ENCODE data around the gene CCDC12. TPM values are rescaled to one million over a fixed set of nuclear protein-coding genes. Genes with fewer than 3 reads are reported as not detected.

CCDC12 gene
- total RNA-seq, 2 experiments from 2014 or later: 55.0 to 56.7 TPM

- Mint-ChIP-seq H3K9me3 (no peaks in the 10 kb centered on the region), H3K36me3 (ENCODE audit: low read depth) (peaks cover 30% of the 10 kb centered on the region), H3K4me1 (peaks cover 63% of the 10 kb centered on the region), H3K27ac (peak overlapping the region; percentile 92), H3K27me3 (no peaks in the 10 kb centered on the region), H3K4me3 (peak overlapping the region; percentile 89)
- no peak for DNase-seq
- ChIA-PET POLR2A (interaction anchor here (0.6 to 7.7 kb wide), 22 partner anchors 8 to 1320 kb away, joined by 3 to 64 read pairs (median 4); partner anchors contain the start of genes KIF9, KLHL18 and SMARCC1), CTCF (interaction anchor here (0.5 to 2.5 kb wide), 10 partner anchors 8 to 401 kb away, joined by 3 to 9 read pairs (median 4); partner anchors contain the start of gene PTPN23)
These were observed 3.5 kb upstream of the CCDC12 start for GRCh38 chr3:46979958-46980497.

DNA sequence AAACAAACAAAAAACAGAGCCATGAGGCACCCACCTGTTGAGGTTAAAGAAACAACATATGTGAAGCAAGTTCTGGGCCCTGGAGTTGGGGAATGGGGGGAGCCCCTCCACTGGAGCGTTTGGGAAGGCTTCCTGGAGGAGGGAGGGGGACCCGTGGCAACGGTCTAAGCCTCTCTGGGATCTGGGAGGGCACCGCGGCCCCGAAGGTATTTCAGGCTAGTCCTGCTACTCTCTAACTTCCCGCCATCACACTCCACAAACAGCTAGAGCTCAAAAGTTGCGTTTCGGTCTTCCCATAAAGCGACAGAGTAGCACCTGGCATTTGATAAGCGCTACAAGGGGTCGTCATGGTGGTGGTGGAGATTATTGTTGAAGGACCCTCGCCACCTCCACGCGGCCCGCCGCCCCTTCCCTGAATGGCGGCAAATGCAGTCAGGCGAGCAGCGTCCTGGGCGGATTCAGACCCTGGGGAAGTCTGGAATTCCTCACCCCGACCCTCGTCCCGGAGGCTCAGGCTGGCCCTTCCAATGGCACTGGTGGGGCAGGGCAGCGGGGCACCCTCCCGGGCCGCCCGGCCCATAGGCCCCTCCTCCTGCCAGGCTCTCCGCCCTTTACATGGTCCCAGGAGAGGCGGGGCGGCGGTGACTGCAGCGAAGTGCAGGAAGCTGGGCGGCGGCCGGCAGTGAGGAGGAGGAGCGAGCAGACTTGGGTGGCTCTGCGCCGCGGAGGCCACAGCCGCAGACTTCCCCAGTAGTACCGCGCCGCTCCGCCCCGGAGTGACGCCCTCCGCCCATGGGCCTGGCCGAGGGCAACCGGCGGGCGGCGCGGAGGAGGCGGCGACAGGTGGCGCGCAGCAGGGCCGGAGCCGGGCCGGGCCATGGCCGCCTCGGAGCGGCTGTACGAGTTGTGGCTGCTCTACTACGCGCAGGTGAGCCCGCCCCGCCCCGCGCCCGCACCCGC lies 2.7 kb upstream of the CCDC12 start, which contains the start of gene NBEAL2:
Gene NBEAL2 (plus strand): TSS at position 682 of the 960 bp plus-strand sequence. CDS start 196 bp downstream, at position 878.
- CTCF ChIA-PET: interaction anchor here (0.5 to 2.5 kb wide), 12 partner anchors 8 to 401 kb away, joined by 3 to 9 read pairs (median 4); partner anchors contain the start of gene PTPN23
- peak within 1 kb of the TSS; percentile 89 for H3K4me3 Mint-ChIP-seq
- H3K9me3 Mint-ChIP-seq: no peaks in the 10 kb centered on the region
- peak; percentile 98 for DNase-seq
- H3K36me3 Mint-ChIP-seq (ENCODE audit: low read depth): peaks cover 31% of the 10 kb centered on the region
- no peaks in the 10 kb centered on the region for H3K27me3 Mint-ChIP-seq
- POLR2A ChIA-PET: interaction anchor here (0.6 to 7.7 kb wide), 24 partner anchors 9 to 1321 kb away, joined by 3 to 64 read pairs (median 4); partner anchors contain the start of genes KIF9, KLHL18, SETD2 and SMARCC1
- peak within 1 kb of the TSS; percentile 92 for H3K27ac Mint-ChIP-seq
- H3K4me1 Mint-ChIP-seq: peaks cover 63% of the 10 kb centered on the region

DNA sequence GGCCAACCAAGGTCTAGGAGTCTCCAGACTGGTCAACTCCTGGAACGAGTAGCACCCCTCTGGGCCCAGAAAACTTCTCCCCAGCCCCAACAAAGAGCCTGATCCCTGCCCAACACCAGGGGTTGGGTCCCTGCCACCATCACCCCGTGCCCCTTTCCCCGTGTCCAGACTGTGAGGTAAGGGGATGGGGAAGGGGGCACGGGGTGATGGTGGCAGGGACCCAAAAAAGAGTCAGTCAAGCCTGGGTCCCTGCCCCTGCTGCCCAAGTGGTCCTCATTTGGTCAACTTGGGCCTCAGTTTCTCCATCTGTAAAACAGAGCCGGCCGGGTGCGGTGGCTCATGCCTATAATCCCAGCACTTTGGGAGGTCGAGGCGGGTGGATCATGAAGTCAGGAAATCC lies 1.8 kb upstream of the CCDC12 start:
- Mint-ChIP-seq H3K36me3 (ENCODE audit: low read depth) (peaks cover 34% of the 10 kb centered on the region), H3K9me3 (no peaks in the 10 kb centered on the region), H3K27ac (peak overlapping the region; percentile 93), H3K4me1 (peaks cover 64% of the 10 kb centered on the region), H3K27me3 (no peaks in the 10 kb centered on the region), H3K4me3 (peak overlapping the region; percentile 99)
- DNase-seq: no peak
- POLR2A ChIA-PET: interaction anchor here (1.0 to 7.7 kb wide), 11 partner anchors 9 to 304 kb away, joined by 3 to 64 read pairs (median 21); partner anchors contain the start of genes KIF9, KLHL18 and SETD2
- CTCF ChIA-PET: interaction anchor here (1.1 to 2.5 kb wide), 5 partner anchors 9 to 303 kb away, joined by 3 to 9 read pairs (median 5); no protein-coding TSS in a partner anchor

- H3K4me3 Mint-ChIP-seq: peak overlapping the region; percentile 99
- no peak for DNase-seq
- peaks cover 62% of the 10 kb centered on the region for H3K4me1 Mint-ChIP-seq
- peak overlapping the region; percentile 93 for H3K27ac Mint-ChIP-seq
- H3K36me3 Mint-ChIP-seq (ENCODE audit: low read depth): peaks cover 35% of the 10 kb centered on the region
- H3K9me3 Mint-ChIP-seq: no peaks in the 10 kb centered on the region
- no peaks in the 10 kb centered on the region for H3K27me3 Mint-ChIP-seq
- POLR2A ChIA-PET: interaction anchor here (3.2 to 7.7 kb wide), 6 partner anchors 10 to 47 kb away, joined by 21 to 64 read pairs (median 41); no protein-coding TSS in a partner anchor
- CTCF ChIA-PET: interaction anchor here (1.5 kb wide), 1 partner anchor 30 kb away, joined by 5 read pairs; no protein-coding TSS in a partner anchor
These were observed 1.3 kb upstream of the CCDC12 start for GRCh38 chr3:46977811-46978195.

DNA sequence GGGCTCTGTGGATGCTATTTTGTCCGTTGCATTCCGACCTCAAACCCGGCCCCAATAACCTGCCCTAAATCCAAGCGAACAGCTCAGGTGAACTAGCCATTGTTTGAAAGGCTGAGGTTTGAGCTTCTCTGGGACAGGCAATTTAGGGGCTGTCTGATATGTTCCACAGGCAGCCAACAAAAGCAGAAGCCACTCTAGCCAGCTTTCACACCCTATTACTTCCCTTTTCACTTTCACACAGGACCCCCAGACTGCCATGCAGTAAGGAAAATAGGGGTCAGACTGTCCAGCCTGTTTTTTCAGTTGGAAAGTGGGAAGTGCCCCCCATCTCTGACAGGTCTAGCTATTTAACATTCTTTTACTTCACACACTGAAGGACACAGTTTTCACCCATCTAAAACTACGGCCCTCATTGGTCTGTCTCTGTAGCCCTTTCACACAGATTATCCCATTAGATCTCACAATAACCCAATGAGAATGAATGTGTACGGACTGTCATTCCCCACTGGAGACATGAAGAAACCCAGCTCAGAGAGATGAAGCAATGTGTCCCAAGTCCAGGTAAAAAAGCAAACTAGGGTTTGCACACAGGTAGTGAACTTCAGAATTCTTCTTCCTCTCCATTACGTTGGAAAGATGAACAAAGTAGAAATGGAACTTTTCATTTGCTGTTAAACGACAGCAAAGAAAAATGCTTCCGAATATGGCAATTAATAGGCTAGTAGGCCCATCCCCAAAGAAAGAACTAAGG lies 1.9 kb downstream of the CCDC12 start:
- Mint-ChIP-seq H3K27me3 (no peaks in the 10 kb centered on the region), H3K9me3 (no peaks in the 10 kb centered on the region), H3K36me3 (ENCODE audit: low read depth) (peaks cover 43% of the 10 kb centered on the region), H3K27ac (peak overlapping the region; percentile 67), H3K4me3 (peak overlapping the region; percentile 74), H3K4me1 (peaks cover 75% of the 10 kb centered on the region)
- no peak for DNase-seq
- ChIA-PET CTCF (interaction anchor here (1.0 kb wide), 1 partner anchor 350 kb away, joined by 3 read pairs; no protein-coding TSS in a partner anchor), POLR2A (interaction anchor here (0.7 to 7.7 kb wide), 5 partner anchors 9 to 27 kb away, joined by 3 to 64 read pairs (median 5); no protein-coding TSS in a partner anchor)

DNA sequence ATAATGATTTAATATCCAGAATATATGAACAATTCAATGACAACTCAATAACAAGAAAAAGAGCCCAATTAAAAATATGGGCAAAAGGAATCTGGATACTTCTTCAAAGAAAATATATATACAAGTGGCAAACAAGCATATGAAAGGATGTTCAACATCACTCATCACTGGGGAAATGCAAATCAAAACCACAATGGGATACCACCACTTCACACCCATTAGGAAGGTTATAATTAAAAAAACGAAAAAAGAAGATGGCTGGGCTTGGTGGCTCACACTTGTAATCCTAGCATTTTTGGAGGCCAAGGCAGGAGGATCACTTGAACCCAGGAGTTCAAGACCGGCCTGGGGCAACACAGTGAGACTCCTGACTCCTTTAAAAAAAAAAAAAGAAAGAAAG lies 4.1 kb downstream of the CCDC12 start:
- peaks cover 50% of the 10 kb centered on the region for H3K36me3 Mint-ChIP-seq (ENCODE audit: low read depth)
- DNase-seq: no peak
- no peaks in the 10 kb centered on the region for H3K27me3 Mint-ChIP-seq
- H3K4me3 Mint-ChIP-seq: peak overlapping the region; percentile 13
- ChIA-PET CTCF (interaction anchor here (0.9 to 1.2 kb wide), 2 partner anchors 9 to 18 kb away, joined by 4 to 5 read pairs; no protein-coding TSS in a partner anchor), POLR2A (interaction anchor here (0.7 kb wide), 1 partner anchor 20 kb away, joined by 3 read pairs; no protein-coding TSS in a partner anchor)
- no peaks in the 10 kb centered on the region for H3K9me3 Mint-ChIP-seq
- peak overlapping the region; percentile 89 for H3K27ac Mint-ChIP-seq
- H3K4me1 Mint-ChIP-seq: peaks cover 80% of the 10 kb centered on the region

DNA sequence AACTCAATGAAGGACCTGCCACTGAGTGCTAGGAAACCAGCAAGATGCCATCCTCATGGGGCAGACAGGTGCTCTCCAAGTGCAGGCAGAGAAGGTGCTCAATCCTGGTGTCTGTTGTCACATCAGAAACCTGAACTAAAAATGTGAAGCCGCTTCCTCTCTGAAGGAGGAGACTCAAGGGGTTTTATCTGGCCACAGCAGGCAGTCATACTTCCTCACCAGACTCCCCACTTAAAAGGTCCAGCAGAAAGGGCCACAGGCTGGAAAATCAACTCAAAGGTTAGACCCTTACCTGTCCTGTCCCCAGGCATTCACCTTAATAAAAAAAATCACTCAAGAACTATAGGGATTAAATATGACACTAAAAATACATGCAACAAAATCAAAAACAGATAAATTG lies 4.8 kb downstream of the CCDC12 start:
- Mint-ChIP-seq H3K36me3 (ENCODE audit: low read depth) (peaks cover 56% of the 10 kb centered on the region), H3K4me1 (peaks cover 82% of the 10 kb centered on the region), H3K4me3 (peak overlapping the region; percentile 47), H3K27ac (peak overlapping the region; percentile 89), H3K27me3 (no peaks in the 10 kb centered on the region), H3K9me3 (no peaks in the 10 kb centered on the region)
- no peak for DNase-seq
- ChIA-PET POLR2A (interaction anchor here (0.7 to 4.3 kb wide), 3 partner anchors 13 to 23 kb away, joined by 3 to 15 read pairs (median 3); no protein-coding TSS in a partner anchor), CTCF (no interaction called here)

DNA sequence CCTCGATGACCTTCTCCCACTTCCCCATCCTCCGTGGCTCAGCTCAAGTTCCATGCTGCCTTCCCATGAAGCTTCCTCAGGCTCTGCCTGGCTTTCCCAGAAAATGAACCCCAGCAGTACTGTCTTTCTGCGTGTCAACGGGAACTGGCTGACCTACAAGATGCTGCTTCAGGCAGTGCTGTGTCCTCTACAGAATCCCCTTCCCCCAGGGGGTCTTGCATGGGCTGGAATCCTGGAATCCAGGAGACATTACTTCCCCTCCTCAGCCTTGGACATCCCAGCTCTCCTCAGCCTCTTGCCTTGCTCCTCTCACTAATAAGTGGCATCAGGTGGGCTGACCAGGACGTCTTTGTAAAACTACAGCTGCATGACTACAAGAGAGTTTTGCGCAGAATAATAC lies 5.4 kb downstream of the CCDC12 start:
- no peaks in the 10 kb centered on the region for H3K27me3 Mint-ChIP-seq
- ChIA-PET POLR2A (interaction anchor here (0.8 to 6.9 kb wide), 4 partner anchors 7 to 37 kb away, joined by 3 to 42 read pairs (median 9); partner anchors contain the start of genes CCDC12 and NBEAL2), CTCF (interaction anchor here (1.0 kb wide), 1 partner anchor 14 kb away, joined by 3 read pairs; no protein-coding TSS in a partner anchor)
- H3K9me3 Mint-ChIP-seq: no peaks in the 10 kb centered on the region
- DNase-seq: no peak
- H3K4me3 Mint-ChIP-seq: peak overlapping the region; percentile 47
- H3K36me3 Mint-ChIP-seq (ENCODE audit: low read depth): peaks cover 56% of the 10 kb centered on the region
- H3K27ac Mint-ChIP-seq: peak overlapping the region; percentile 89
- peaks cover 81% of the 10 kb centered on the region for H3K4me1 Mint-ChIP-seq

- no peak for DNase-seq
- no peaks in the 10 kb centered on the region for H3K27me3 Mint-ChIP-seq
- H3K4me1 Mint-ChIP-seq: peaks cover 85% of the 10 kb centered on the region
- no peak overlapping the region for H3K4me3 Mint-ChIP-seq
- H3K36me3 Mint-ChIP-seq (ENCODE audit: low read depth): peaks cover 60% of the 10 kb centered on the region
- CTCF ChIA-PET: interaction anchor here (1.0 to 1.7 kb wide), 2 partner anchors 11 to 13 kb away, joined by 3 read pairs; no protein-coding TSS in a partner anchor
- H3K27ac Mint-ChIP-seq: peak overlapping the region; percentile 89
- H3K9me3 Mint-ChIP-seq: no peaks in the 10 kb centered on the region
- POLR2A ChIA-PET: interaction anchor here (0.8 to 6.9 kb wide), 4 partner anchors 8 to 37 kb away, joined by 3 to 42 read pairs (median 9); partner anchors contain the start of genes CCDC12 and NBEAL2
These were observed 6.0 kb downstream of the CCDC12 start for GRCh38 chr3:46970391-46971091.

DNA sequence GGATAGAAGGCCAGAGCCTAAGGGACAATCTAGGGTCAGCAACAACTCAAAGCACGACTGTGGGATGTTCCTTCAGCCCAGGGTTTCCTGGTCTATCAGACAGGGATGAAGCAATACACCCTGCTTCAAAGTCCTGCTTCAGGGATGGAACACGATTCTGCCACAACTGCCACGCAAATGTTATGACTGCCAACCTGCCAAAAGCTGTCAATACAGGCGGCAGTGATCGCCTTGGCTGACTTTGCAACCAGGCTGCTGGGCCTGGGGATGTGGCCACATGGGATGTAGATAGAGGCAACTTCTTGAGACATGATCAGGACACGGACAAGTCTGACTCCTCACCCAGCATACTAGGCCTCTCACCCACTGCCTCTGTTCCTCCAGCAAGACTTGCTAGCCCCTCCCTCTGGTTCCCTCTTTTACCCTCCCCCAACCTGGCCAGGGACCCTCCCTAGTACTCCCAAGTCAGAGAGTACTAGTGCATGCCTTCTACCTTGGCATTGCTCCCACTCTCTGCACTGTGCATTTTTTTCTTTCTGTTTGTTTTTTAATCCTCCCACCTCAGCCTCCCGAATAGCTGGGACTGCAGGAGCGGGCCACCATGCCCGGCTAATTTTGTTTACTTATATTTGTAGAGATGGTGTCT lies 7.6 kb downstream of the CCDC12 start:
- Mint-ChIP-seq H3K4me3 (no peak overlapping the region), H3K27me3 (no peaks in the 10 kb centered on the region)
- POLR2A ChIA-PET: interaction anchor here (1.4 to 6.9 kb wide), 5 partner anchors 9 to 42 kb away, joined by 3 to 42 read pairs (median 15); partner anchors contain the start of genes CCDC12 and NBEAL2

More for the DNA sequence above, 7.6 kb downstream of the CCDC12 start:
- H3K27ac Mint-ChIP-seq: no peak overlapping the region
- DNase-seq: no peak
- H3K4me1 Mint-ChIP-seq: peaks cover 78% of the 10 kb centered on the region
- H3K36me3 Mint-ChIP-seq (ENCODE audit: low read depth): peaks cover 54% of the 10 kb centered on the region
- H3K9me3 Mint-ChIP-seq: no peaks in the 10 kb centered on the region
- CTCF ChIA-PET: interaction anchor here (1.2 to 1.7 kb wide), 4 partner anchors 9 to 46 kb away, joined by 3 to 4 read pairs (median 3); no protein-coding TSS in a partner anchor
